HG03095 (cell line): ENCODE data around the gene KNDC1.

ENCODE experiments used
- ATAC-seq: cut with Tn5 transposase; IDR thresholded peaks from one replicate; pipeline ENCODE4 v1.9.1; 2021; ENCODE audit warnings: moderate library complexity; ENCODE audit not compliant: unreplicated experiment

KNDC1 gene

GRCh38 chr10:133160826-133161471, 930 bp downstream of the KNDC1 start:
- no peak for ATAC-seq

DNA sequence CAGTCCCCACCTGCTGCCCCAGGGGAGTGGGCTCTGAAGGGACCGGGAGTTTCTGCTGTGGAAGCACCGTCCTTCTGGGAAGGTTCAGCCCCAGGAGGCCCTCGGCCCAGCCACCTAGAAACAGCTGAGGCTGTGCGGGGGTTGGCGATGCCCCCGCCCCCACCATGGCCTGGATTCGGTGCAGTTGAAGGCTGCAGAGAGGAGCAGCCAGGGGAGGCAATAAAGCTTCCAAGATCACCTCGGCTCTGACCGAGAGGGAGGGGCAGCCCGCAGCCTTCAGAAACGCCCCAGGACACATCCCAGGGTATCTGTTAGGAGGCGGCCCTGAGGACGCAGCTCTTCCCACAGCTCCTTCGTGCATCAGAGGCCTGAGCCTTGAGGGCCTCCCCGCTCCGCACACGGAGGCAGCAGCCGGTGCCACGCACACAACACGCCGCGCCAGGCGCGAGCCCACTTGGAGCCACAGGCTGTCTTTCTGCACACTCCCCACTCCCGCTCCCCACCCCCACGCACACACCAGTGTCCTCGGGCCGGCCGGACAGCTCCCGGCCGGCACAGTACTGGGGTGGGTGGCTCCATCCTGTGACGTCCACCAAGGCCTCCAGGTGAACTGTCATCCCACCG, 1.6 kb downstream of the KNDC1 start:
- no peak for ATAC-seq

GRCh38 chr10:133162178-133162909, 2.3 kb downstream of the KNDC1 start:
- no peak for ATAC-seq

DNA sequence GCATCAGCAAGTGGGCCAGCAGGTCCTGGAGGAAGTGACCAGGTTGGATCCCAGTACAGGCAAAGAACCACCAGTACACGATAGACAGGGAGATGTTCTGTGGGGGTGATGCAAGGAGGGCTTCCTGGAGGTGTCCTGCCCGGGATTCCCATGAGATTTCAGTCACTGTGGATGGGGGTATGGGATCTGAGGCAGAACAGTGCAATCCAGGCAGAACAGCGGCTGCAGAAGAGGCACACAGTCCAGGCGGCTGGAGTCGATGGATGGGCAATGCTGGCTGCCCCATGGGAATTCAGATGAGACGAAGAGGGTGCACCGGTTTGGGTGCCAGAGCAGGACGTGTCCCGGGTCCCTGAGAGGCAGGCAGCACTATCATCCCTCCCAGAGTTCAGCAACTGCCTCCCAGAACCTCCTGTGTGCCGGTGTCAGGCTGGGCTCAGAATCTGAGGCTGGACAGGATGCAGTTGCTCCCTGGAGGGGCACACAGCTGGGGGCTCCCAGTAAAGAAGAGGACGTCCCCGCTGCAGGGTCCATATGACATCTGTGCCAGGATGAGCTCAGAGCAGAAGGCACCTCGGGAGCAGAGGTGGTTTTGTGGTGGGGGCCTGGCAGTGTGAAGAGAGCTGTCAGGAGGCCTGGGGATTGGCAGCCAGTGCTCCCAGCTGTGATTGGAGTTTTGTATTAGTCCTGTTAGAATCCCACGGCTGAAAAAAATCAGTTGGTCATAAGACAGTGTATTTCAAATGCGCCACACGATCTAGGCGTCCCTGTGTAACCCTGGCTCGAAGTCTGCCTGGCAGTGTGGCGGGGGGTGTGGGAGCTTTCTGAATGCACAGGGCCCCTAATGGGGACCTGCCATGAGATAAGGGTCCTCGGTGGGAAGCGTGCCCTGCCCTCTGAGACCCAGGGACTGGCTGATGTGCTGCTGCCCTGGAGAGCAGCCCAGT, 3.2 kb downstream of the KNDC1 start:
- ATAC-seq = no peak

DNA sequence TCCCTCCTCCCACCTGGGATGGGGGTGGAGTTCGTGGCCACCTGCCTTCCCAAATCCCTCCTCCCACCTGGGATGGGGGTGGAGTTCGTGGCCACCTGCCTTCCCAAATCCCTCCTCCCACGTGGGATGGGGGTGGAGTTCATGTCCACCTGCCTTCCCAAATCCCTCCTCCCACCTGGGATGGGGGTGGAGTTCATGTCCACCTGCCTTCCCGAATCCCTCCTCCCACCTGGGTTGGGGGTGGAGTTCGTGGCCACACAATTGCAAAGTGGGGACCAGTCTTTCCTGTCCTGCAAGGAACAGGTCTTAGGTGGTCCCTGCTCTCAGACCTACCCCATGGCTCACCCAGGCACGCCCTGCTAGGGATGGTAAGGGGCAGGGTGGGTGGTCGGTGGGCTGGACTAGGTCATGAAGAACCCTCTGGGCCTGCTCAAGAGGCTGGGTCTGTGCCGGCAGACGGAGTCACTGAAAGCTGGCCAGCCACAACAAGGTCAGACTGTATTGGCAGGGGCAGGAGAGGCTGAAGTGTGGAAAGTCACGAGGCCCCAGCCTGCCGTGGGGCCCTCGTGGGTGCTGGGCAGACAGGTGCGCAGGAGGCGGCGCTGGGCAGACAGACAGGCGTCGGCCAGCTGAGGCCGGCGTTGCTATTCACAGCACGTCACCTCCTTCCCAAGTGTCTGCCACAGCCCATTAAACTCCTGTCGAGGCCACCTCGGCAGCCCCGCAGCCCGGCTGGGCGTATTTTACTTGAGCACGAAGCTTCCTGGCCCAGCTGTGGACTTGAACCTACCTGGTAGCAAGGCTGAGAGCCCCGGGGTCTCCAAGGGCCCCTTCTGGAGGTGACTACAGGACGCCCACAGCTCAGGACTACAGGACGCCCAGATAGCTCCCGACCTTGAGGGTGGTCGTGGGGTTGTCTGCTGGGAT, 4.1 kb downstream of the KNDC1 start:
- ATAC-seq = no peak

GRCh38 chr10:133164816-133165555, 5.0 kb downstream of the KNDC1 start:
- no peak for ATAC-seq

DNA sequence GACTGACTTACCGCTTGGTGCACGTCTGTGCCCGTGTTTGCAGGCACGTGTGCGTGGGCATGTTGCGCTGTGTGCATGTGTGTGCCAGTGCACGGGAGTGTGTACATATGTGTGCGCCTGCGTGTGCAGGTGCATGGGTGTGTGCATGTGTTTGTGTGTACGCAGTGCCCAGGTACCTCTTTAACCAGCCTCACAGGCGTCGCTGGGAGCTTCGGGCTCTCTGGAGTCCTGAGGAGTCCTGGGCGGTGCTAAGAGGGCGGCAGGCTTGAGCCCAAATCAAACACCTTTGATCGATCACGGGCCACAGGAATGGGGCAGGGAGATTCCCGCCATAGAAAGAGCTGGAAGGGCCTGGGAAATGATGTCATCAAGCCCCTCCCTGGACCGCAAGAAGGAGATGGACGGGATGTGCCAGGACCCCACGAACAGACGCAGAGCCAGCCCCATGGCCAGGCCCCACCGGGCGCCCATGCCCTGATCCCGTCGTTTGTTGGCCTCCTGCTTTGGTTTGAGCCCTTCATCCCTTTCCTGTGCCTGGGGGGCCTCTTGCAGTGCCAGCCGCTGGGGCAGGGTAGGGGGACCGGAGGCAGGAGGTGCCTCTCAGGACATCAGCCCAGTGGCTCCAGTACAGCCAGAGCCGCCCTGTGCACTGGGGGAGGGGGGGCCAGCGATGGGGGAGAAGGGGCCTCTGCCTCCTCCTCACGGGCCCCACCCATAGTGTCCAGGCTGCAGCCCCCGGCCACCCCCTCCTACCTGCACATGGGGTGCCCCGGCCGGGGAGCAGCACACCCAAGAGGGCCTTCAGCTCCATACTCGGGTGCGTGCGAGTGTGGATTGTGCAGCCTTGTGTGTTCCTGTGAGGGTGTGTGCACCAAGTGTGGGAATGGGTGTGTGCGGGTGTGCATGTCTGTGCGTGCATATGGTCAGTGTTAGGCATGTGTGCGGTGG, 5.8 kb downstream of the KNDC1 start:
- no peak for ATAC-seq

DNA sequence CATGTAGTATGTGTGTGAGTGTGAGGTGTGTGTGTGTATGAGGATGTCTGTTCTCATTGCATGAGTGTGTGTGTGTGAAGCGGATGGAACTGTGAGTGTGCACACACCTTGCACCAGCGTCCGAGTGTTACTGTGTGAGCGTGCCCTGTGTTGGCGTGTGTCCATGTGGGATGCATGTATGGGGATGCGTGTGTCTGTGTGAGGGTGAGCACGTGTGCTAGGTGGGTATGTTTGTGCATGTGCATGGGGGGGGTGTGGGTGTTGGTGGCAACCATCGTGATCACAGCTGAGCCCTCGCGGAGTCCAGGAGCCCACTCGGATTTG, 6.4 kb downstream of the KNDC1 start:
- ATAC-seq = no peak

DNA sequence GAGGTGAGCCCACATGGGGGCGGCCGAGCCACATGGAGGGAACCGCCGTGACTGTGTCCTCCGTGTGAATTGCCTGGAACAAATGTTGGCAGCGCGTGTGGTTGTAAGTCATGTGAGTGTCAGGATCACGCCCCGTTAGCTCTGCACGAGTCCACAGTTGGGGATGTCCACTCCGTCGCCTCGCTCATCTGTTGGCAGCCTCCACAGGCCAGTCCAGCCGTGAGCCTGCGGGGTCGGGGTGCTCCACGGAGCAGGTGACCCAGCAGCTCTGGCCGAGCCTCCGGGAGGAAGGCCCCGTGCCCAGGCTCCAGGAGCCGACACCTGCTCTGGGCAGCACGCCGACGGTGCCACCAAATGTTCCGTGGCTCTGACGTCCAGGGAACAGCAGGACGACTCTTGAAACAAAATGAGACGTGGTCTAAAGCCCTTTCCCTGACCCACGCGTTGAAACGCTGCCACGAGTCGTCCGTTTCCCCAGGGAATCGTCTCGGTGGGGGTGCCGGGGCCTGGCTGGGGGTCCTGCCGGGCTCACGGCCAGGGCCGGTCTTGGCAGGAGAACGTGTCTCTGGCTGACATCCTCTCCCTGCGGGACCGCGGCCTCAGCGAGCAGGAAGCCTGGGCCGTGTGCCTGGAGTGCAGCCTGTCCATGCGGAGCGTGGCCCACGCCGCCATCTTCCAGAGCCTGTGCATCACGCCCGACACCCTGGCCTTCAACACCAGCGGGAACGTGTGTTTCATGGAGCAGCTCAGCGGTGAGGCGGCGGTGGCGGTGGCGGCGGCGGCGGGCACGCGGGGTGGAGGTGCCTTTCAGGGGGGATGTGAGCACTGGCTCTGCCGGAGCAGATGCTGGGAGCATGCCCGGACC, 7.0 kb downstream of the KNDC1 start:
- ATAC-seq = no peak

DNA sequence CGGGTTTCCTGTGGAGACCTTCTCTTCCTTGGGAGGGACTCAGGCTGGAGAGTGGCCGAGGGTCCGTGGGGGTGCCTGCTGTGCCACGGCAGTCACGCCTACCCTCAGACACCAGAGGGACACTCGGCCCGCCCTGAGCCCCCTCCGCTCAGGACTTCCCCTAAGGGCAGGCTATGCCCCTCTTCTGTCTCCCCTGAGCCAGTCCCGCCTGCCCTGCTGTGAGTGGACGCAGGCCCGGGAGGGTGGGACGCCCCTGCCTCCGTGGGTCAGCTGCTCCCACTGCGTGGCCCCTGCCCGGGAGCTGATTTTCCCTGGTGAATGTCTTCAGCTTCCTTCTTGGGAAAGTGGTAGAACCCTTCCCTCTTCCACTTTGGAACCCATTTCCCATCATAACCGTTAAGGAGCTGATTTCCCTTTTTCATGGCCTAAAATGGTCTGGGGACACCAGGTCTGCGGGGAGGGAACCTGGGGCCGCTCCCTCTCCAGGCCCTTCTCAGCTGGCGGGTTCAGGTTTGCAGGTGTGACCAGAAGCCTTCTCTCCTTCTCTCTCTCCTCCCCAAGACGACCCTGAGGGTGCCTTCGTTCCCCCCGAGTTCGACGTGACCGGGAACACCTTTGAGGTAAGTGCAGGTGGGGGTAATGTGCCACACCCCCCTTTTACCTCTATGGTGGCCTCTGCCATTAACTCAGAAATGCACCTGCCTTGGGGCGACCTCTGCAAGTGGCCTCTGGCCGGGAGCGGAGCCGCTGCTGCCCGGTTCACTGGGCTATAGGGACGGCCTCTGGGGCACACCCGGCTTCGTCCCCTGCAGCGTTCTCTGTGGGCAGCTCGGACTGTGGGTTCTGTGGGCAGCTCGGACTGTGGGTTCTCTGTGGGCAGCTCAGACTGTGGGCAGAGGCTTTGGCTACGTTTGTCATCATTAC, 7.9 kb downstream of the KNDC1 start:
- ATAC-seq = no peak

GRCh38 chr10:133168617-133169031, 8.6 kb downstream of the KNDC1 start:
- ATAC-seq = no peak

GRCh38 chr10:133169173-133169947, 9.3 kb downstream of the KNDC1 start:
- ATAC-seq = no peak

DNA sequence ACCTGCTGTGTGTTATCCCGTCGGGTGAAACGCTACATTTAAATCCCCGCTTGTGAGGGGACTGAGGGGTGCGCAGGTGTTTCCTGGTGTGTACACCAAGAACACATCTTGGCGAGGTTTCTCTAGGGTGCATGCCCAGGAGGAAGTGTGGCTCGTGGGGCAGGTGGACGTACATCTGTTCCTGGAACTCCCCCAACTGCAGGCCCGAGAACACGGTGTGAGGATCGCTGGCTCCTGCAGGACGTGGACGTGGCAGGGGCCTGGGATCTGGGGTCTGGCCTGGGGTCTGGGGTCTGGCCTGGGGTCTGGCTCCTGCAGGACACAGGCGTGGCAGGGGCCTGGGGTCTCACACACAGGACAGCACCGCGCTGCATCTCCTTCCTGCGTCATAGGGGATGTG, 10.1 kb downstream of the KNDC1 start:
- no peak for ATAC-seq

DNA sequence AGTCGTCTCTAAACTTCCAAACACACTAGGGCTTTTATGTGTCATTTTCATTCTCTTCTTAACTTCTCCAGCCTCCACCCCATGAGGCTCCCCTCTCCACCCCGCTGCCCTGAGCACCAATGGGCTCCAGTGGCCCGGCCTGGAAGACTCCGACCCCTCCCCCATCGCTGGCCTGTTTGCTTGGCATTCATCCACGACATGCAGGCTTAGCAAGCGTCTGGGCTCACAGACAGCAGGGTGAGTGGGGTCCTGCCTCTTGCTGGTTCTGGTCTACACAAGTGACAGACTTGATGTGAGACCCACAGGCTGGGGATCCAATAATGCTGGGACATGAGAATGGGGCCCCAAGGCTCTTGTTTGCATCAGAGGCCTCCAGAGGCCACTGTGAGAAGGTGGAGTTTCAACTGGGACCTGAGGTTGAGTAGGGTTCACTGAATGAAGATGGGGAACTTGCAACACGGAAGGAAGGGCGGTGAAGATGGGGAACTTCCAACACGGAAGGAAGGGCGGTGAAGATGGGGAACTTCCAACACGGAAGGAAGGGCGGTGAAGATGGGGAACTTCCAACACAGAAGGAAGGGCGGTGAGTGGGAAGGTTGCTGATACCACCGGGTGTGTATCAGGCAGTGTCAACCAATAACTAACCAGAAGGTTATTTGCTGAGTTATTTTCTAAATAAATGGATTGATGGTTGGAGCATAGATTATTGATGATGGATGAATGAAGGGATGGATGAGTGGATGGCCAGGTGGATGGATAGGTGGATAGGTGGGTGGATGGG, 14.0 kb downstream of the KNDC1 start:
- ATAC-seq = no peak

DNA sequence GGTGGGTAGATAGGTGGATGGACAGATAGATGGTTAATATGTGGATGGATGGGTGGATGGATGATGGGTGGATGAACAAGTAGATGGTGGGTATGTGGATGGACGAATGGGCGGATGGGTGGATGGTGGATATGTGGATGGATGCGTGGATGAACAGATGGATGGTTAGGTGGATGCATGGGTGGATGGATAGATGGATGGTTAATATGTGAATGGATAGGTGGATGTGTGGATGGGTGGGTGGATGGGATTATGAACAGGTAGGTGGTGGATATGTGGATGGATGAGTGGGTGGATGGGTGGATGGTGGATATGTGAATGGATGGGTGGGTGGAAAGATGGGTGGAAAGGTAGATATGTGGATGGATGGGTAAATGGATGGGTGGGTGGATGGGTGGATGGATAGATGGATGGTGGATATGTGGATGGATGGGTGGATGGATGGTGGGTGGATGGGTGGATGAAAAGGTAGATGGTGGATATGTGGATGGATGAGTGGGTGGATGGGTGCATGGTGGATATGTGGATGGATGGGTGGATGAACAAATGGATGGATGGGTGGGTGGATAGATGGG, 14.8 kb downstream of the KNDC1 start:
- ATAC-seq = no peak
